Endodermal cell (in vitro differentiated cells): ENCODE data around the gene TLE6. TPM values are rescaled to one million over a fixed set of nuclear protein-coding genes. Genes with fewer than 3 reads are reported as not detected.

Experiments used
- DNase-seq: peaks from one replicate; pipeline ENCODE4 v3.0.0-alpha.2; 2017
- H3K27ac ChIP-seq: 2 replicates; pipeline ENCODE4 v1.5.1; 2013; ENCODE audit warnings: mild to moderate bottlenecking, low read depth, low read length, moderate library complexity
- H3K27me3 ChIP-seq: 2 replicates; pipeline ENCODE4 v1.6.1; 2013; ENCODE audit warnings: mild to moderate bottlenecking, low read length, moderate library complexity; ENCODE audit not compliant: insufficient read depth, control insufficient read depth, poor library complexity, severe bottlenecking
- H3K36me3 ChIP-seq: 2 replicates; pipeline ENCODE4 v1.7.0; 2013; ENCODE audit warnings: mild to moderate bottlenecking, low read length, moderate library complexity; ENCODE audit not compliant: control insufficient read depth, insufficient read depth
- H3K4me1 ChIP-seq: one replicate; pipeline ENCODE4 v1.7.0; 2013; ENCODE audit warnings: low read length; ENCODE audit not compliant: control insufficient read depth, insufficient read depth
- H3K4me3 ChIP-seq: 2 replicates; pipeline ENCODE4 v1.5.1; 2013; ENCODE audit warnings: mild to moderate bottlenecking, low read length, moderate library complexity
- H3K9ac ChIP-seq: 2 replicates; pipeline ENCODE4 v1.6.1; 2013; ENCODE audit warnings: mild to moderate bottlenecking, low read length, moderate library complexity; ENCODE audit not compliant: poor library complexity, severe bottlenecking; ENCODE audit errors: extremely low read depth
- H3K9me3 ChIP-seq: 2 replicates; pipeline ENCODE4 v1.6.1; 2013; ENCODE audit warnings: mild to moderate bottlenecking, low read length, moderate library complexity; ENCODE audit not compliant: control insufficient read depth
- H3K27ac Mint-ChIP-seq: 2 replicates; pipeline ENCODE4 v1.8.0; 2020; ENCODE audit warnings: mixed read lengths
- H3K27me3 Mint-ChIP-seq: 2 replicates; pipeline ENCODE4 v1.8.0; 2021; ENCODE audit warnings: mild to moderate bottlenecking, mixed read lengths; ENCODE audit not compliant: insufficient read depth
- H3K36me3 Mint-ChIP-seq: 2 replicates; pipeline ENCODE4 v1.8.0; 2020; ENCODE audit warnings: low read depth, mixed read lengths
- H3K4me1 Mint-ChIP-seq: 2 replicates; pipeline ENCODE4 v1.8.0; 2020; ENCODE audit warnings: mixed read lengths
- H3K4me3 Mint-ChIP-seq: 2 replicates; pipeline ENCODE4 v1.8.0; 2020; ENCODE audit warnings: mild to moderate bottlenecking, moderate library complexity, mixed read lengths
- H3K9me3 Mint-ChIP-seq: 2 replicates; pipeline ENCODE4 v1.8.0; 2020; ENCODE audit warnings: mild to moderate bottlenecking, mixed read lengths
- CTCF ChIP-seq: fragments of 200-600 bp; sonication (generic); conservative IDR thresholded peaks from 2 replicates; pipeline ENCODE4 v1.5.0; 2021; ENCODE audit warnings: antibody characterized with exemption, mild to moderate bottlenecking
- WGBS, 2 experiments: methylation state at CpG; one replicate each; pipeline versions ENCODE4 v1.1.5 to v1.1.7; 2013; ENCODE audit warnings: missing lambda C conversion rate in 2 of 2, mixed read lengths in 1 of 2; ENCODE audit not compliant: insufficient coverage in 1 of 2, insufficient read length in 1 of 2; 5-methylcytosine and 5-hydroxymethylcytosine counted together
- total RNA-seq, 2 donors: library from RNA; stranded (reverse); fragmentation: NEBNext Ultra II Directional in 1 of 2; extraction: Animal tissue kit (Norgen Biotek cat#: 25700) in 1 of 2; gene quantifications; 2 replicates in 1 of 2; 3 replicates in 1 of 2; pipeline ENCODE4 v1.2.1, GENCODE V29; 2021

TLE6 gene
- total RNA-seq, 2 donors from 2014 or later = 13.7 to 17.3 TPM

GRCh38 chr19:2952953-2953481 is 24.3 kb upstream of the TLE6 start:
- peak; percentile 28 for TF ChIP-seq CTCF
- Mint-ChIP-seq H3K27ac (no peak overlapping the region), H3K9me3 (no peaks in the 10 kb centered on the region), H3K27me3 (peaks cover 2% of the 10 kb centered on the region), H3K4me3 (no peak overlapping the region), H3K4me1 (peaks cover 8% of the 10 kb centered on the region), H3K36me3 (no peaks in the 10 kb centered on the region)
- 81 to 90% methylated on average over 7 to 8 of the region's 9 CpGs for WGBS, 2 experiments
- Histone ChIP-seq H3K27ac (no peak overlapping the region), H3K36me3 (no peaks in the 10 kb centered on the region), H3K9me3 (no peaks in the 10 kb centered on the region), H3K9ac (no peak overlapping the region), H3K27me3 (no peaks in the 10 kb centered on the region), H3K4me1 (no peaks in the 10 kb centered on the region), H3K4me3 (no peak overlapping the region)
- DNase-seq = no peak

DNA sequence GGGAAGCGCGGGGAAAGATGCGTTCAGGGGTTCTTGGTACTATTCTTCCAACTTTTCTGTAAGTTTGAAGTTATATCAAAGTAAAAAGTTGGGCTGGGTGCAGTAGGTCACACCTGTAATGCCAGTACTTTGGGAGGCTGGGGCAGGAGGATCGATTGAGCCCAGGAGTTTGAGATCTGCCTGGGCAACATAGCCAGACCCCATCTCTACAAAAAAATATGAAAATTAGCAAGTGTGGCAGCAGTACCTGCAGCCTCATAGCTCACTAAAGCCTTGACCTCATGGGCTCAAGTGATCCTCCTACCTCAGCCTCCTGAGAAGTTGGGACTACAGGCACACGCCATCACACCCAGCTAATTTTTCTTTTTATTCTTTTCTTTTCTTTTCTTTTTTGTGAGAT is 20.2 kb upstream of the TLE6 start:
- H3K27me3 ChIP-seq = no peaks in the 10 kb centered on the region
- H3K4me3 ChIP-seq = no peak overlapping the region
- DNase-seq = no peak
- peaks cover 3% of the 10 kb centered on the region for H3K27me3 Mint-ChIP-seq
- H3K36me3 ChIP-seq = no peaks in the 10 kb centered on the region
- peaks cover under 1% of the 10 kb centered on the region for H3K4me1 Mint-ChIP-seq
- H3K9me3 Mint-ChIP-seq = no peaks in the 10 kb centered on the region
- no peaks in the 10 kb centered on the region for H3K4me1 ChIP-seq
- H3K9ac ChIP-seq = no peak overlapping the region
- H3K36me3 Mint-ChIP-seq = peaks cover under 1% of the 10 kb centered on the region
- H3K4me3 Mint-ChIP-seq = no peak overlapping the region
- WGBS, 2 experiments = 96 to 97% methylated on average over 3 to 5 of the region's 5 CpGs
- H3K9me3 ChIP-seq = no peaks in the 10 kb centered on the region
- no peak for TF ChIP-seq CTCF
- H3K27ac Mint-ChIP-seq = no peak overlapping the region
- H3K27ac ChIP-seq = no peak overlapping the region

- H3K36me3 Mint-ChIP-seq = peaks cover 4% of the 10 kb centered on the region
- H3K27me3 Mint-ChIP-seq = peaks cover 3% of the 10 kb centered on the region
- H3K4me3 ChIP-seq = no peak overlapping the region
- no peaks in the 10 kb centered on the region for H3K27me3 ChIP-seq
- H3K36me3 ChIP-seq = no peaks in the 10 kb centered on the region
- H3K27ac Mint-ChIP-seq = no peak overlapping the region
- H3K4me1 ChIP-seq = no peaks in the 10 kb centered on the region
- no peak overlapping the region for H3K27ac ChIP-seq
- H3K9me3 Mint-ChIP-seq = peaks cover 3% of the 10 kb centered on the region
- H3K9me3 ChIP-seq = no peaks in the 10 kb centered on the region
- no peak overlapping the region for H3K9ac ChIP-seq
- H3K4me3 Mint-ChIP-seq = no peak overlapping the region
- 93 to 94% methylated on average over 10 to 11 of the region's 12 CpGs for WGBS, 2 experiments
- TF ChIP-seq CTCF = no peak
- no peak for DNase-seq
- peaks cover 2% of the 10 kb centered on the region for H3K4me1 Mint-ChIP-seq
Observed at GRCh38 chr19:2960120-2960519, 17.2 kb upstream of the TLE6 start.
